ENCODE data around the gene ZNF860.
"Not testable (repeated sequence)": the region's sequence is repeated elsewhere in the genome, so short reads cannot be mapped to it uniquely, and the experiment has no call there.

Gene ZNF860

DNA sequence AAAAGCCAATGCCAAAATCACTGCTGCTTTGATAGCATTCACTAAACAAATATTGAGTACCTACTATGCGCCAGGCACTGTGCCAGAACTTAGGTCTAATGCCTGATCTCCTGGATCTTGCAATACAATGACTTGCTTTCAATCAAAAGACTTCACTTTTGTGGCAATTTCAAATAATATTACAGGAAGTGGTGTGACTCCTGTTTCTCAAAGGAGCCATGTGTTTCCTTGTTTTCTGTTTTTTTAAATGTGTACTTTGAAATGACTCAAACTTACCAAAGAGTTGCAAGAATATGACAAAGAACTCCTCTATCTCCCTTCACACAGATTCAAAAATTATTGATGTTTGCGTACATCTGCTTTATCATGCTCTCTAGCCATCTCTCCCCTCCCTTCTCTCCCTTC is 18.7 kb upstream of the ZNF860 start:
- no peak for DNase-seq

DNA sequence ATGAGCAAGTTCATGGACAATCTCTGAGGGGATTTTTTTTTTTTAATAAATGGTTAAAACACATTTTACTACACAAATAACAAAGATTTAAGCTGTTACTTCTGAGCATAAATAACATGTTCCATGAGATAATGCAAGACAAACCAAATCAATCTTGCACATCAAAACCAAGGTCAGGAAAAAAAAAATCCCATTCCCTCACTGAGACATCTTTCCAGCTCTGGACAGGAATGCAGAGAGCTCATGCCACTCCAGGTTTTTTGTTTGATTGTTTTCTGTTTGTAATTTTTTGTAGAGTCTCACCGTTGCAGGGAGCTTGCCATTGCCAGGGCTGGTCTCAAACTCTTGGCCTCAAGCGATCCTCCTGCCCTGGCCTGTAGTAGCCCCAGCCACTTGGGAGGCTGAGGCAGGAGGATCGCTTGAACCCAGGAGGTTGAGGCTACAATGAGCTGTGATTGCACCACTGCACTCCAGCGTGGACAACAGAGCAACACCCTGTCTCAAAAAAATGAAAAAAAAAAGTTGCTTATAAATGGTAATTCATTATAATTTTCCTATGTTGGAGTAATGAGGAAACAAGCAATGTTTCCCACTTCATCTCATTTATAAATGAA is 14.5 kb upstream of the ZNF860 start:
- DNase-seq: no peak

DNA sequence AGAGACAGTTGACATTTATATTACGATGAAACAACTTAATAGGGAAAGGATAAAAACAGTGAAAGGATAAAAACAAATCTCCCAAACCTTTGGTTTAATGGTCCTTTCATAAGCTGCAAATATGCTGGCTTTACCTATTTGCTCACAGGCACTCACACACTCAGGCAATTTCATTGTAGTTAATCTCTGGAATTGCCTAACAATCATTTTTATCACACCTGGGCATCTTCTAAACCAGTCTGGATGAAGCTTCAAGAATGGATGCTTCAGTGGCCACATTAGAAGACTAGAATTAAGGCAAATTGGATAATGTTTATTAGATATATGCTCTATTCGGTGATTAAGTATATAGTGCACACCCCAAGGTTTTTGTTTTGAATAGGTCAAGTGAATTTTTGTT is 14.0 kb upstream of the ZNF860 start:
- no peak for DNase-seq

GRCh38 chr3:31968369-31968926 is 13.1 kb upstream of the ZNF860 start:
- DNase-seq: no peak

GRCh38 chr3:31968927-31969418 is 12.6 kb upstream of the ZNF860 start:
- DNase-seq: no peak

DNA sequence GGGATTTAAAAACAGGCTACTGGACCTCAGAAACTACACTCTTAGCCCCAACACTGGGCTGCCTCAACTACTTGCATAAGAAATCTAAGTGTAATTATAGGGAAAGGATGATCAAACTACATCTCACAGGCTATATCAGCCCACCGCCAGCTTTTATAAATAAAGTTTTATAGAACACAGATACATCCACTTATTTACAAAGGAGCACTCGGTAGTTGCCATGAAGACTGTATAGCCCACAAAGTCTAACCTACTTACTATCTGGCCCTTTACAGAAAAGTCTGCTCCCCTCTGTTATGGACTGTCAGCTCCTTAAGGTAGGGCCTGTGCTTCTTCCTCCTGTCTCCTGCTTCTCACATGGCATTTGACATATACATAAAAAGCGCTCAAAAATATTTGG is 9.9 kb upstream of the ZNF860 start:
- DNase-seq: no peak

GRCh38 chr3:31973081-31973480 is 8.5 kb upstream of the ZNF860 start:
- DNase-seq: no peak

DNA sequence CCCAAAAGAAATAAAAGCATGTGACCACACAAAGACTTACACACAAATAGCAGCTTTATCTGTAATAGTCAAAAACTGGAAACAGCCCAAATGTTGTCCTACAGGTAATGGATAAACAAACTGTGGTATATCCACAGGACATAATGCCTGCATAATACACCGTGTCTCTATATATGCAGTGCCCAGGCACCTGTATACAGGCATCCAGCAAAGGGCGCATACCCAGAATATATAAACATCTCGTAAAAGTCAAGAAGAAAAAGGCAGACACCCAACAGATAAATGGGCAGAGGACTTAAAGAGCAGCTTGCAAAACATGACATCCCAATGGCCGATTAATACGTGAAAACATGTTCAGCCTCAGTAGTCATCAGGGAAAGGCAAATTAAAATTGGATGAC is 7.7 kb upstream of the ZNF860 start:
- no peak for DNase-seq

- DNase-seq: no peak
Observed at GRCh38 chr3:31974471-31974870, 7.1 kb upstream of the ZNF860 start.

GRCh38 chr3:31974964-31975363 is 6.6 kb upstream of the ZNF860 start:
- DNase-seq: no peak

- no peak for DNase-seq
Observed at GRCh38 chr3:31976302-31976701, 5.2 kb upstream of the ZNF860 start.

DNA sequence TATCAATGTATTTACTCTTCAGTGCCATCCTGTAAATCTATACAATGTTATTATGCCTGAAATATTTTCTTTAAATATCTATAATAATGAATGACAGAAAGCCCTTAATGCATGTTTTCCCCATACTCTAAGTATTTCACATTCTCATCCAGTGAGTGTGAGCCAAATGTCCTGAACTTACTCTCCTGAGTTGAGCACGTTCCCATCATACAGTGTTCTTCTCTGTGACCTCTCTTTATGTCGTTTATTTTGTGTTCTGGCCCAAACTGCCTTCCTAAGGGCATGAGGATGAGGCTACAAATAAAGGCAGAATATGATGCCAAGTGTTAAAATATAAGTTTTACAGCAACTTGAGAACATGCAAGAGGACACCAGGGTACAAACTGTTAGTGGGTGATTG is 3.8 kb upstream of the ZNF860 start:
- no peak for DNase-seq

GRCh38 chr3:31978553-31978952 is 3.0 kb upstream of the ZNF860 start:
- no peak for DNase-seq

DNA sequence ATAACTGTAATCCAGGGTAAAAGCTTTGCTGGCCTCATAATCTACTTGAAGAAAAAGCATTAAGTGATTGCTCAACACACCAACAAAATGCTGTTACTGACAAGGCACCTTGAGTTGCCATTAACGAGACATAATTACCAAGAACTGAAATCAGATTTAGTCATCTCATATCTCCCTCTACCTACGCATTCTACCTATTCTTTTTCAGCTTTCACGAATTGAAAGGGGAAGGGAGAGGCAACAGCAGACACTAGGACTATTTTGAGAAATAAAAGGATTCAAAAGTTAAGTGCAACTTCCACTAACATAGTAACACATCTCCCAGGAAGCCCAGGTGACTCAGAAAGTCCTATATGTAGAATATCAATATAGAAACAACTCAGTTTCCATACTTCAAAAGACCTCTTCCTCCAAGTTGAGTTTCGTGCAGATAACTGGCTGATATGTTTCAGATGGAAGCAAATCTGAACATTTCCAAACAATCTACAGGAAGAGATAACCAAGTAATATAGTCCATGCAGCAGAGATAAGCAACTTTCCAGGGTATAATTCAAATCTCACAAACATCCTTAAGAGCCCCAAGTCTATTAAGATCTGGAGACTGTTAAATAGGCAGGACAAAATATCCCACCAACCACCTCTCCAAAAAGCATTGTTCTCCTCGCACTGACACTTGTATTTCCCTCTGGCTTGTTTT is 2.4 kb upstream of the ZNF860 start:
- no peak for DNase-seq

DNA sequence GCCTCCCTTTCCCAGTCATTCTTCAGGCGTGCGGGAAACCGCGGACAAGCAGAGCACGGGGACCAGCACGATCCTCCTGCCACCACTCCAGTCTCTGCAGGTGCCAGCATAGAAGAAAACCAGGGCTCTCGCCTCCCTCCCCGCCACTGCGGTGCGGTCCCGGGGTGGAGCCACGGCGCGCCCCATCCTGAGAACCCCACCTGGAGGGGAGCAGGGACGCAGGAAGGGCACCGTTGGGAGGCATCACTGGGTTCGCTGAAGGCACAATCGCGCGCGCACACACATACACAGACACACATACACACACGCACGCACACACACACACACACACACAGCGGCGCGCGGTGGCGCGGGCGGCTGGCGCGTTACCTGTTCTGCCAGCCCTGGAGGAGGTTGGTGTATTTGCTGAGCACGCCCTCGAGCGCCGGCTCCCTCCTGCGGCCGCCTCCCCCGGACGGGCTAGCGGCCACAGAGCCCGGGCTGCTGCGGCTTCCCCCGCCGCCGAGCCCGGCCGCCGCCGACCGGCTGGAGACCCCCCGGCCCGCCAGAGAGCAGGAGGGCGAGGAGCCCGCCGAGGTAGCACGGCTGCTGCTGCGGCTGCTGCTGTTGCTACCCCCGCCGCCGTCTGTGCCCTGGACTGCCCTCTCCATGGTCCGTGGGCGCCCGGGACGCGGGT is 882 bp upstream of the ZNF860 start:
- DNase-seq: peak; percentile 10

GRCh38 chr3:31984321-31984720 is 2.8 kb downstream of the ZNF860 start:
- DNase-seq: no peak

GRCh38 chr3:31985831-31986230 is 4.3 kb downstream of the ZNF860 start:
- no peak for DNase-seq

DNA sequence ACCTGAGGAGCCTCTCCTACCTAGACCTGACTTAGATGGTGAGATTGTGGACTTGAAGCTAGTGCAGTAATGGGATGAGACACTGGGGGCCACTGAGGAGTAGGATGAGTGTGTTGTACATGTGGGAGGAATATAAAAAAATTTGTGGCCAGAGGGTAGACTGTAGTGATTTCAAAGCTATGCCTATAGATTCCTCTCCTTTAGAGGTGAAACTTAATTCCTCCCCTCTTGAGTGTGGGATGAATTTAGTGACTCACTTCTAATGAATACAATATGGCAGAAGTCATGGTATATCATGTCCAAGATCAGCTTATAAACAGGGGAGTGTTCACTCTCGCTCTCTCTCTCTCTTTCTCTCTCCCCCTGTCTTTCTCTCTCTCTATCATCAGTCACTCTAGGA is 6.7 kb downstream of the ZNF860 start:
- DNase-seq: no peak

GRCh38 chr3:31992995-31993394 is 11.4 kb downstream of the ZNF860 start:
- not testable (repeated sequence) for DNase-seq

GRCh38 chr3:31993843-31994242 is 12.3 kb downstream of the ZNF860 start:
- no peak for DNase-seq

DNA sequence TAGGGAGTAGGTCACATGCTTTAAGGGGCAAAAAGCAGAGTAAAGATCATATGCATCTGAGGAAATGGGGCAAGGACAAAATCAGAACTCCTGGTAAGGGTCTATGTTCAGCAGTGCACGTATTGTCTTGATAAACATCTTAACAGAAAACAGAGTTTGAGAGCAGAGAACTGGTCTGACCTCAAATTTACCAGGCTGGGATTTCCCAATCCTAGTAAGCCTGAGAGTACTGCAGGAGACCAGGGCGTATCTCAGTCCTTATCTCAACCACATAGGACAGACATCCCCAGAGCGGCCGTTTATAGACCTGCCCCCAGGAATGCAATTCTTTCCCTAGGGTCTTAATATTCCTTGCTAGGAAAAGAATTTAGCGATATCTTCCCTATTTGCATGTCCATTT is 13.5 kb downstream of the ZNF860 start:
- DNase-seq: not testable (repeated sequence)

DNA sequence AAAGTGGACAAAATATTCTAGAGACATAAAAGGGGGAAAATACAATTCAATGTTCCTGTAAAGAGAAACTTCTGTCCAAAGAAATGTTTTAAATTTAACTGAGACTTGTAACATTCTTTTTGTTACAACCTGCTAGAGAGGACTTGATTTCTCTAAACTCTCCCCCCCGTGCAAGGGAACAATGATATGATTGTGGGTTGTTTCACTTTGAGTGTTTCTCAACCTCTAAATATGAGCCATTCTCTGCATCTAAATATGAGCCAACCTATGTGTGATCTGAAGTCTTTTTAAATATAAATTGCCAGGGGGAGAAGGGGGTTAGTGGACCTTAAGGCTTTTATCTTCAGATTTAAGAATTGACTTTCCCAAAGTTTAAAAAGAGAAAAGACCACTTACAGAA is 14.6 kb downstream of the ZNF860 start:
- DNase-seq: no peak

GRCh38 chr3:31997500-31997899 is 15.9 kb downstream of the ZNF860 start:
- no peak for DNase-seq

DNA sequence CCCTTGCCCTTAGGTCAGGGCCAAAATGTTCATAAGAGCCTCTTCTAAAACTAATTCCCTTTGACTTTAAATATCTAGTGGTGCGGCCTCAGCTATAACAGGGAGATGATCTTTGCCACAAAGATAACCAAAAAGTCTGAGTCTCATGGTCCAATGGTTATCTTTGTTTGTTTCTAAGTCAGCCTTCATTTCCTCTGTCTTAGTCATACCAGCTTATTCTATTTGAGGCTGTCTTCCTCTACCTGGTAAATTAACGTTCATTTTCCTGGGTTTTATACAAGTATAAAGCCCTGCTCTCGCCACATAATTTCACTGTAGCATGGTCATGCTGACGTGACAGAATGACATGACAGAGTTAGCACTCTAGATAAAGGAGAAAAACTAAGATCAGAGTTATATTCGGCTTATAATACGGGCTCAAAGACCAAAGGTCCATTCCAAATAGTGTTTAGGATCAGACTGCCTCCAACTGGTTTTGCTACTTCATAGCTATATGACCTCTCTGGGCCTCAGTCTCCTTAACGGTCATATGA is 18.4 kb downstream of the ZNF860 start:
- DNase-seq: no peak

All from NCI-H1092 (cell line).